HepG2 (cell line): ENCODE measurements around the gene FKBP1A. TPM values are rescaled to one million over a fixed set of nuclear protein-coding genes. Genes with fewer than 3 reads are reported as not detected.

ENCODE experiments used
- ATF3 ChIP-seq: sonication (generic); formaldehyde crosslinking; IDR thresholded peaks from 2 replicates; pipeline ENCODE4 v1.4.0; 2020; ENCODE audit warnings: missing genetic modification reagents
- FOXK2 ChIP-seq: fragments of 450-650 bp; IDR thresholded peaks from 2 replicates; pipeline ENCODE4 v1.6.1; 2016
- FOXO1 ChIP-seq: sonication (generic); formaldehyde crosslinking; IDR thresholded peaks from 2 replicates; pipeline ENCODE4 v1.4.0; 2020; ENCODE audit warnings: missing genetic modification reagents
- GATAD2A ChIP-seq: IDR thresholded peaks from 2 replicates; pipeline ENCODE4 v1.6.1; 2016
- HNF4A ChIP-seq: sonication (generic); formaldehyde crosslinking; IDR thresholded peaks from 2 replicates; pipeline ENCODE4 v1.4.0; 2020; ENCODE audit warnings: missing genetic modification reagents
- JARID2 ChIP-seq: sonication (generic); formaldehyde crosslinking; IDR thresholded peaks from 2 replicates; pipeline ENCODE4 v1.8.1; 2023; ENCODE audit warnings: missing genetic modification reagents, inconsistent platforms; ENCODE audit not compliant: insufficient replicate concordance
- KLF13 ChIP-seq: sonication (generic); formaldehyde crosslinking; IDR thresholded peaks from 2 replicates; pipeline ENCODE4 v1.4.0; 2020; ENCODE audit warnings: mild to moderate bottlenecking, missing genetic modification reagents
- MXI1 ChIP-seq: IDR thresholded peaks from 3 replicates; pipeline ENCODE4 v1.6.1; 2012; ENCODE audit warnings: low read depth, low read length, inconsistent platforms, borderline replicate concordance
- RBFOX2 ChIP-seq: fragments of 200-400 bp; formaldehyde crosslinking; IDR thresholded peaks from 2 replicates; pipeline ENCODE4 v1.6.1; 2017; ENCODE audit warnings: low read depth, mild to moderate bottlenecking, low read length
- SRSF1 ChIP-seq: fragments of 200-400 bp; formaldehyde crosslinking; optimal IDR thresholded peaks from 2 replicates; pipeline ENCODE3; 2017; ENCODE audit warnings: mild to moderate bottlenecking, low read depth, low read length, moderate library complexity
- ZKSCAN8 ChIP-seq: IDR thresholded peaks from 2 replicates; pipeline ENCODE4 v1.6.1; 2016; ENCODE audit warnings: borderline replicate concordance, missing genetic modification reagents, missing compliant biosample characterization
- ZNF235 ChIP-seq: sonication (generic); formaldehyde crosslinking; IDR thresholded peaks from 2 replicates; pipeline ENCODE4 v1.8.1; 2023; ENCODE audit warnings: mild to moderate bottlenecking, missing genetic modification reagents, borderline replicate concordance
- ZNF326 ChIP-seq: sonication (generic); formaldehyde crosslinking; IDR thresholded peaks from 2 replicates; pipeline ENCODE4 v1.4.0; 2020; ENCODE audit warnings: missing genetic modification reagents, borderline replicate concordance
- ZNF451 ChIP-seq: sonication (generic); formaldehyde crosslinking; IDR thresholded peaks from 2 replicates; pipeline ENCODE4 v1.5.0; 2020; ENCODE audit warnings: mild to moderate bottlenecking, missing genetic modification reagents
- ZNF788 ChIP-seq: sonication (generic); formaldehyde crosslinking; IDR thresholded peaks from 2 replicates; pipeline ENCODE4 v1.5.0; 2020; ENCODE audit warnings: mild to moderate bottlenecking, missing genetic modification reagents, borderline replicate concordance
- ZSCAN25 ChIP-seq: sonication (generic); formaldehyde crosslinking; IDR thresholded peaks from 2 replicates; pipeline ENCODE4 v1.8.0; 2022; ENCODE audit warnings: mild to moderate bottlenecking, missing genetic modification reagents
- polyA plus RNA-seq, 8 experiments: library from polyadenylated mRNA; depleted of rRNA in 3 of 8; stranded (reverse) in 7 of 8; unstranded in 1 of 8; fragments of >200 nt; fragmentation: Illumina TruSeq in 4 of 8; extraction: Trizol in 4 of 8; gene quantifications; 2 replicates each; pipeline versions ENCODE4 v1.2.1 to v1.2.3, GENCODE V29; 2011 to 2016; ENCODE audit warnings: low read depth in 4 of 8, missing spikeins in 1 of 8, mixed read lengths in 1 of 8; ENCODE audit not compliant: insufficient read depth in 1 of 8
- total RNA-seq, 5 experiments: library from RNA; depleted of rRNA; stranded (reverse); fragments of >200 nt; fragmentation: Illumina TruSeq; extraction: Trizol; gene quantifications; 2 replicates each; pipeline ENCODE4 v1.2.3, GENCODE V29; 2016; ENCODE audit warnings: low read depth in 1 of 5
- TF ChIP-seq, protein P1 (sequence below): sonication (generic); formaldehyde crosslinking; IDR thresholded peaks from 2 replicates; pipeline ENCODE4 v1.4.0; 2020; ENCODE audit warnings: missing genetic modification reagents
- TF ChIP-seq, protein P2 (sequence below): sonication (generic); formaldehyde crosslinking; IDR thresholded peaks from 2 replicates; pipeline ENCODE4 v1.5.0; 2020; ENCODE audit warnings: missing genetic modification reagents
- TF ChIP-seq, protein P3 (sequence below): sonication (generic); formaldehyde crosslinking; IDR thresholded peaks from 2 replicates; pipeline ENCODE4 v1.5.0; 2020; ENCODE audit warnings: missing genetic modification reagents, mild to moderate bottlenecking, borderline replicate concordance
- TF ChIP-seq, protein P4 (sequence below): sonication (generic); formaldehyde crosslinking; IDR thresholded peaks from 2 replicates; pipeline ENCODE4 v1.8.0; 2022; ENCODE audit warnings: mild to moderate bottlenecking, missing genetic modification reagents; ENCODE audit not compliant: insufficient replicate concordance
- TF ChIP-seq, protein P5 (sequence below): sonication (generic); formaldehyde crosslinking; IDR thresholded peaks from 2 replicates; pipeline ENCODE4 v1.9.0; 2022; ENCODE audit warnings: missing genetic modification reagents, mild to moderate bottlenecking, borderline replicate concordance

FKBP1A gene
- total and polyA plus RNA-seq, 2 of the 13 experiments (the other 11 are each of a cell fraction or from before 2014, with no cell fraction given): 119 to 468 TPM

DNA sequence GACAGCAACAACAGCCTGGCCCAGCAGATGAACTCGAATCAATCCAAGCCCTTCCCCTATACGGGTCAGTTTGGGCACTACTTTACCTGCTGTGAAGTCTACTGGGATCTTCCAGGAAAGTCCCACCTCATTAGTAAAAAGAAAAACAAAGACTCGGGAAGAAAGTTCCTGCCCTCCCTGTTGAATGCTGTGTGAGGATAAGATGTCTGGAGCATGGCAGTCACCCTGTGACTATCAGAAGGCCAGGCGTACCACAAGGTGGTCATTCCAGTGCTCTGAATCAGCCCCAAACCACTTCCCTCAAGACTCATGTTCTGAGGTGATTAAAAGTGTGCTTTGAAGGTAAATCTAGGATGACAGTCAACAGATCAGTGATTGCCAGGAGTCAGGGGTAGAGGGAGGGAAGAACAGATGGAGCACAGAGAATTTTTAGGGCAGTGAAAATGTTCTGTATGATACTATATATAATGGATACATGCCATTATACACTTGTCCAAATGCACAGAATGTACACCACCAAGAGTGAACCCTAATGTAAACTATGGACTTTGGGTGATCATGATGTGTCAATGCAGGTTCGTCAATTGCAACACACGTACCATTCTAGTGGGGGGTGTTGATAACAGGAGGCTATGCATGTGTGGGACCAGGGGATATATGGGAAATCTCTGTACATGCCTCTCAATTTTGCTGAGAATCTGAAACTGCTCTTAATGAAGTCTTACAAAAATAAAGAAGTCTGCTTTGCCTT, 14.7 kb downstream of the FKBP1A start (continued):
- TF ChIP-seq ATF3 (no peak), ZKSCAN8 (no peak), RBFOX2 (no peak), SRSF1 (no peak), FOXK2 (peak; percentile 46; the same call in 1 of the 2 replicates), ZSCAN25 (CRISPR knock-in tag) (no peak), GATAD2A (CRISPR knock-in tag) (peak; percentile 21; the same call in 1 of the 2 replicates), ZNF326 (CRISPR knock-in tag) (no peak), ZNF451 (CRISPR knock-in tag) (no peak), KLF13 (no peak), MXI1 (0 out of 3 replicates have a peak, but pooled peaks have one; percentile 18), ZNF788 (CRISPR knock-in tag) (no peak), FOXO1 (CRISPR knock-in tag) (0 out of 2 replicates have a peak, but pooled peaks have one; percentile 29), JARID2 (CRISPR knock-in tag) (no peak), HNF4A (CRISPR knock-in tag) (peak; percentile 91), ZNF235 (no peak)
- TF ChIP-seq, protein P1, sequence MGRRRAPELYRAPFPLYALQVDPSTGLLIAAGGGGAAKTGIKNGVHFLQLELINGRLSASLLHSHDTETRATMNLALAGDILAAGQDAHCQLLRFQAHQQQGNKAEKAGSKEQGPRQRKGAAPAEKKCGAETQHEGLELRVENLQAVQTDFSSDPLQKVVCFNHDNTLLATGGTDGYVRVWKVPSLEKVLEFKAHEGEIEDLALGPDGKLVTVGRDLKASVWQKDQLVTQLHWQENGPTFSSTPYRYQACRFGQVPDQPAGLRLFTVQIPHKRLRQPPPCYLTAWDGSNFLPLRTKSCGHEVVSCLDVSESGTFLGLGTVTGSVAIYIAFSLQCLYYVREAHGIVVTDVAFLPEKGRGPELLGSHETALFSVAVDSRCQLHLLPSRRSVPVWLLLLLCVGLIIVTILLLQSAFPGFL (CRISPR knock-in tag): no peak
- TF ChIP-seq, protein P2, sequence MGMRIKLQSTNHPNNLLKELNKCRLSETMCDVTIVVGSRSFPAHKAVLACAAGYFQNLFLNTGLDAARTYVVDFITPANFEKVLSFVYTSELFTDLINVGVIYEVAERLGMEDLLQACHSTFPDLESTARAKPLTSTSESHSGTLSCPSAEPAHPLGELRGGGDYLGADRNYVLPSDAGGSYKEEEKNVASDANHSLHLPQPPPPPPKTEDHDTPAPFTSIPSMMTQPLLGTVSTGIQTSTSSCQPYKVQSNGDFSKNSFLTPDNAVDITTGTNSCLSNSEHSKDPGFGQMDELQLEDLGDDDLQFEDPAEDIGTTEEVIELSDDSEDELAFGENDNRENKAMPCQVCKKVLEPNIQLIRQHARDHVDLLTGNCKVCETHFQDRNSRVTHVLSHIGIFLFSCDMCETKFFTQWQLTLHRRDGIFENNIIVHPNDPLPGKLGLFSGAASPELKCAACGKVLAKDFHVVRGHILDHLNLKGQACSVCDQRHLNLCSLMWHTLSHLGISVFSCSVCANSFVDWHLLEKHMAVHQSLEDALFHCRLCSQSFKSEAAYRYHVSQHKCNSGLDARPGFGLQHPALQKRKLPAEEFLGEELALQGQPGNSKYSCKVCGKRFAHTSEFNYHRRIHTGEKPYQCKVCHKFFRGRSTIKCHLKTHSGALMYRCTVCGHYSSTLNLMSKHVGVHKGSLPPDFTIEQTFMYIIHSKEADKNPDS (CRISPR knock-in tag): peak; percentile 36; the same call in 1 of the 2 replicates
- TF ChIP-seq, protein P3, sequence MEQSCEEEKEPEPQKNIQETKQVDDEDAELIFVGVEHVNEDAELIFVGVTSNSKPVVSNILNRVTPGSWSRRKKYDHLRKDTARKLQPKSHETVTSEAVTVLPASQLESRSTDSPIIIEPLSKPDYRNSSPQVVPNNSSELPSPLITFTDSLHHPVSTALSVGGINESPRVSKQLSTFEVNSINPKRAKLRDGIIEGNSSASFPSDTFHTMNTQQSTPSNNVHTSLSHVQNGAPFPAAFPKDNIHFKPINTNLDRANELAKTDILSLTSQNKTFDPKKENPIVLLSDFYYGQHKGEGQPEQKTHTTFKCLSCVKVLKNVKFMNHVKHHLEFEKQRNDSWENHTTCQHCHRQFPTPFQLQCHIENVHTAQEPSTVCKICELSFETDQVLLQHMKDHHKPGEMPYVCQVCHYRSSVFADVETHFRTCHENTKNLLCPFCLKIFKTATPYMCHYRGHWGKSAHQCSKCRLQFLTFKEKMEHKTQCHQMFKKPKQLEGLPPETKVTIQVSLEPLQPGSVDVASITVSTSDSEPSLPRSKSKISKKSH (CRISPR knock-in tag): no peak
- TF ChIP-seq, protein P4, sequence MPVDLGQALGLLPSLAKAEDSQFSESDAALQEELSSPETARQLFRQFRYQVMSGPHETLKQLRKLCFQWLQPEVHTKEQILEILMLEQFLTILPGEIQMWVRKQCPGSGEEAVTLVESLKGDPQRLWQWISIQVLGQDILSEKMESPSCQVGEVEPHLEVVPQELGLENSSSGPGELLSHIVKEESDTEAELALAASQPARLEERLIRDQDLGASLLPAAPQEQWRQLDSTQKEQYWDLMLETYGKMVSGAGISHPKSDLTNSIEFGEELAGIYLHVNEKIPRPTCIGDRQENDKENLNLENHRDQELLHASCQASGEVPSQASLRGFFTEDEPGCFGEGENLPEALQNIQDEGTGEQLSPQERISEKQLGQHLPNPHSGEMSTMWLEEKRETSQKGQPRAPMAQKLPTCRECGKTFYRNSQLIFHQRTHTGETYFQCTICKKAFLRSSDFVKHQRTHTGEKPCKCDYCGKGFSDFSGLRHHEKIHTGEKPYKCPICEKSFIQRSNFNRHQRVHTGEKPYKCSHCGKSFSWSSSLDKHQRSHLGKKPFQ (CRISPR knock-in tag): no peak
- TF ChIP-seq, protein P5, sequence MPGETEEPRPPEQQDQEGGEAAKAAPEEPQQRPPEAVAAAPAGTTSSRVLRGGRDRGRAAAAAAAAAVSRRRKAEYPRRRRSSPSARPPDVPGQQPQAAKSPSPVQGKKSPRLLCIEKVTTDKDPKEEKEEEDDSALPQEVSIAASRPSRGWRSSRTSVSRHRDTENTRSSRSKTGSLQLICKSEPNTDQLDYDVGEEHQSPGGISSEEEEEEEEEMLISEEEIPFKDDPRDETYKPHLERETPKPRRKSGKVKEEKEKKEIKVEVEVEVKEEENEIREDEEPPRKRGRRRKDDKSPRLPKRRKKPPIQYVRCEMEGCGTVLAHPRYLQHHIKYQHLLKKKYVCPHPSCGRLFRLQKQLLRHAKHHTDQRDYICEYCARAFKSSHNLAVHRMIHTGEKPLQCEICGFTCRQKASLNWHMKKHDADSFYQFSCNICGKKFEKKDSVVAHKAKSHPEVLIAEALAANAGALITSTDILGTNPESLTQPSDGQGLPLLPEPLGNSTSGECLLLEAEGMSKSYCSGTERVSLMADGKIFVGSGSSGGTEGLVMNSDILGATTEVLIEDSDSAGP: no peak
